Epithelial cell of proximal tubule (primary cell): ENCODE data around the gene CERS1. TPM values are rescaled to one million over a fixed set of nuclear protein-coding genes. Genes with fewer than 3 reads are reported as not detected.
A peak's percentile ranks its signal among the peaks of the same experiment; 100 is the strongest.
"Not testable (repeated sequence)": the region's sequence is repeated elsewhere in the genome, so short reads cannot be mapped to it uniquely, and the experiment has no call there.

ENCODE experiments used
- DNase-seq: peaks from one replicate; pipeline ENCODE4 v3.0.0-alpha.2; 2011; ENCODE audit warnings: low read depth
- H3K4me3 ChIP-seq: 2 replicates; pipeline ENCODE4 v1.5.1; 2011; ENCODE audit warnings: low read depth, mild to moderate bottlenecking, low read length
- CTCF ChIP-seq: conservative IDR thresholded peaks from 2 replicates; pipeline ENCODE4 v1.5.1; 2012; ENCODE audit warnings: low read depth, mild to moderate bottlenecking, low read length
- total RNA-seq: library from RNA; depleted of rRNA; stranded (reverse); fragments of >200 nt; gene quantifications from 2 replicates; pipeline ENCODE4 v1.2.3, GENCODE V29; 2015

The CERS1 gene
- total RNA-seq, 1 donor from 2014 or later = 2.0 TPM

- TF ChIP-seq CTCF = no peak
- H3K4me3 ChIP-seq = peak within 1 kb of the TSS; percentile 86
- DNase-seq = peak; percentile 98
Observed at GRCh38 chr19:18919086-18919899, 23.3 kb upstream of the CERS1 start, which contains the start of the genes COPE and DDX49. Gene COPE (minus strand): TSS chr19:18919387. CDS start chr19:18919348, 39 bp downstream. Gene DDX49 (plus strand): TSS chr19:18919715. CDS start chr19:18919742, 27 bp downstream.

- not testable (repeated sequence) for DNase-seq
- H3K4me3 ChIP-seq = peak overlapping the region; percentile 86
Observed at GRCh38 chr19:18917593-18917992, 21.6 kb upstream of the CERS1 start.

- H3K4me3 ChIP-seq = no peak overlapping the region
- DNase-seq = no peak
- TF ChIP-seq CTCF = peak; percentile 57
Observed at GRCh38 chr19:18915639-18916038, 19.7 kb upstream of the CERS1 start.

GRCh38 chr19:18913466-18913865, 17.5 kb upstream of the CERS1 start:
- no peak for TF ChIP-seq CTCF
- DNase-seq = no peak
- no peak overlapping the region for H3K4me3 ChIP-seq

- TF ChIP-seq CTCF = no peak
- no peak for DNase-seq
- H3K4me3 ChIP-seq = no peak overlapping the region
Observed at GRCh38 chr19:18912933-18913332, 17.0 kb upstream of the CERS1 start.

GRCh38 chr19:18910801-18911436, 15.0 kb upstream of the CERS1 start:
- TF ChIP-seq CTCF = no peak
- H3K4me3 ChIP-seq = no peak overlapping the region
- no peak for DNase-seq

GRCh38 chr19:18910010-18910409, 14.1 kb upstream of the CERS1 start:
- DNase-seq = no peak
- TF ChIP-seq CTCF = no peak
- H3K4me3 ChIP-seq = no peak overlapping the region
